ENCODE data around the gene GPR150.
"Not testable (repeated sequence)": the region's sequence is repeated elsewhere in the genome, so short reads cannot be mapped to it uniquely, and the experiment has no call there.

Gene GPR150

GRCh38 chr5:95631991-95632675, 12.2 kb downstream of the GPR150 start:
- DNase-seq = peak; percentile 80
- Mint-ChIP-seq H3K4me1 (peaks cover 30% of the 10 kb centered on the region), H3K4me3 (no peak overlapping the region), H3K27me3 (peaks cover 29% of the 10 kb centered on the region), H3K27ac (peak overlapping the region; percentile 93), H3K9me3 (peaks cover 14% of the 10 kb centered on the region), H3K36me3 (peaks cover 16% of the 10 kb centered on the region)
- CTCF ChIA-PET = interaction anchor here (1.0 to 2.2 kb wide), 4 partner anchors 10 to 128 kb away, joined by 3 to 15 read pairs (median 6); partner anchors contain the start of gene RFESD

GRCh38 chr5:95632942-95633341, 13.1 kb downstream of the GPR150 start:
- peak overlapping the region; percentile 4 for H3K27ac Mint-ChIP-seq
- peaks cover 32% of the 10 kb centered on the region for H3K27me3 Mint-ChIP-seq
- H3K4me1 Mint-ChIP-seq = peaks cover 30% of the 10 kb centered on the region
- CTCF ChIA-PET = interaction anchor here (2.0 kb wide), 1 partner anchor 10 kb away, joined by 9 read pairs; no protein-coding TSS in a partner anchor
- H3K4me3 Mint-ChIP-seq, DNase-seq: not testable (repeated sequence)
- H3K36me3 Mint-ChIP-seq = peaks cover 16% of the 10 kb centered on the region
- peaks cover 14% of the 10 kb centered on the region for H3K9me3 Mint-ChIP-seq

- no peak overlapping the region for H3K4me3 Mint-ChIP-seq
Measured at GRCh38 chr5:95633671-95634070, 13.8 kb downstream of the GPR150 start.

GRCh38 chr5:95634081-95634480, 14.2 kb downstream of the GPR150 start:
- Mint-ChIP-seq H3K4me3 (no peak overlapping the region), H3K27ac (no peak overlapping the region), H3K36me3 (peaks cover 16% of the 10 kb centered on the region), H3K9me3 (peaks cover 14% of the 10 kb centered on the region), H3K27me3 (peaks cover 39% of the 10 kb centered on the region), H3K4me1 (peaks cover 38% of the 10 kb centered on the region)
- DNase-seq = no peak
- CTCF ChIA-PET = interaction anchor here (2.0 kb wide), 1 partner anchor 10 kb away, joined by 7 read pairs; no protein-coding TSS in a partner anchor

More at GRCh38 chr5:95633671-95634070, 13.8 kb downstream of the GPR150 start:
- H3K27me3 Mint-ChIP-seq = peaks cover 35% of the 10 kb centered on the region
- peaks cover 16% of the 10 kb centered on the region for H3K36me3 Mint-ChIP-seq
- H3K9me3 Mint-ChIP-seq = peaks cover 14% of the 10 kb centered on the region
- CTCF ChIA-PET = interaction anchor here (2.0 kb wide), 1 partner anchor 10 kb away, joined by 7 read pairs; no protein-coding TSS in a partner anchor
- DNase-seq = no peak
- H3K27ac Mint-ChIP-seq = peak overlapping the region; percentile 64
- peaks cover 34% of the 10 kb centered on the region for H3K4me1 Mint-ChIP-seq

- peaks cover 10% of the 10 kb centered on the region for H3K4me1 Mint-ChIP-seq
- no peak overlapping the region for H3K27ac Mint-ChIP-seq
- H3K4me3 Mint-ChIP-seq = no peak overlapping the region
- peaks cover 1% of the 10 kb centered on the region for H3K36me3 Mint-ChIP-seq
- no peak for DNase-seq
- H3K27me3 Mint-ChIP-seq = peaks cover 42% of the 10 kb centered on the region
- H3K9me3 Mint-ChIP-seq = peaks cover 1% of the 10 kb centered on the region
- CTCF ChIA-PET = no interaction called here
Measured at GRCh38 chr5:95638632-95639031, 18.7 kb downstream of the GPR150 start.

- no peak overlapping the region for H3K27ac Mint-ChIP-seq
- CTCF ChIA-PET = interaction anchor here (1.2 to 4.8 kb wide), 5 partner anchors 10 to 206 kb away, joined by 3 to 36 read pairs (median 5); no protein-coding TSS in a partner anchor
- H3K4me3 Mint-ChIP-seq = no peak overlapping the region
- peaks cover 35% of the 10 kb centered on the region for H3K4me1 Mint-ChIP-seq
- no peaks in the 10 kb centered on the region for H3K9me3 Mint-ChIP-seq
- H3K27me3 Mint-ChIP-seq = peaks cover 23% of the 10 kb centered on the region
- H3K36me3 Mint-ChIP-seq = no peaks in the 10 kb centered on the region
- DNase-seq = no peak
Measured at GRCh38 chr5:95641741-95642220, 21.9 kb downstream of the GPR150 start.

- Mint-ChIP-seq H3K9me3 (no peaks in the 10 kb centered on the region), H3K27me3 (peaks cover 16% of the 10 kb centered on the region), H3K4me1 (peaks cover 45% of the 10 kb centered on the region), H3K36me3 (no peaks in the 10 kb centered on the region), H3K27ac (no peak overlapping the region), H3K4me3 (no peak overlapping the region)
- CTCF ChIA-PET = interaction anchor here (0.6 to 4.8 kb wide), 9 partner anchors 9 to 211 kb away, joined by 3 to 36 read pairs (median 7); no protein-coding TSS in a partner anchor
- DNase-seq = no peak
Measured at GRCh38 chr5:95643152-95643551, 23.3 kb downstream of the GPR150 start.

- CTCF ChIA-PET = interaction anchor here (0.7 to 4.8 kb wide), 13 partner anchors 10 to 210 kb away, joined by 3 to 36 read pairs (median 6); partner anchors contain the start of gene GLRX
- H3K4me1 Mint-ChIP-seq = peaks cover 42% of the 10 kb centered on the region
- H3K27me3 Mint-ChIP-seq = peaks cover 3% of the 10 kb centered on the region
- peak; percentile 70 for DNase-seq
- no peak overlapping the region for H3K4me3 Mint-ChIP-seq
- no peaks in the 10 kb centered on the region for H3K9me3 Mint-ChIP-seq
- peak overlapping the region; percentile 58 for H3K27ac Mint-ChIP-seq
- H3K36me3 Mint-ChIP-seq = no peaks in the 10 kb centered on the region
Measured at GRCh38 chr5:95644351-95645042, 24.6 kb downstream of the GPR150 start.

- DNase-seq = peak; percentile 21
- not testable (repeated sequence) for H3K9me3 Mint-ChIP-seq, H3K27me3 Mint-ChIP-seq, H3K36me3 Mint-ChIP-seq
- peak overlapping the region; percentile 77 for H3K4me3 Mint-ChIP-seq
- peak overlapping the region; percentile 95 for H3K27ac Mint-ChIP-seq
- H3K4me1 Mint-ChIP-seq = peaks cover 45% of the 10 kb centered on the region
- CTCF ChIA-PET = interaction anchor here (0.7 to 3.3 kb wide), 11 partner anchors 11 to 466 kb away, joined by 3 to 15 read pairs (median 5); partner anchors contain the start of genes ARSK and SKIC3
Measured at GRCh38 chr5:95646226-95646568, 26.3 kb downstream of the GPR150 start.

GRCh38 chr5:95646569-95647431, 26.9 kb downstream of the GPR150 start, which contains the start of gene RFESD:
RFESD (plus strand) TSS chr5:95646777; CDS start chr5:95652272, 5,495 bp downstream.
- peak within 1 kb of the TSS; percentile 77 for H3K4me3 Mint-ChIP-seq
- no peaks in the 10 kb centered on the region for H3K27me3 Mint-ChIP-seq
- H3K36me3 Mint-ChIP-seq = no peaks in the 10 kb centered on the region
- CTCF ChIA-PET = interaction anchor here (0.8 to 3.3 kb wide), 12 partner anchors 9 to 465 kb away, joined by 3 to 15 read pairs (median 4); partner anchors contain the start of genes ARSK and SKIC3
- DNase-seq = peak; percentile 98
- no peaks in the 10 kb centered on the region for H3K9me3 Mint-ChIP-seq
- H3K4me1 Mint-ChIP-seq = peaks cover 45% of the 10 kb centered on the region
- peak within 1 kb of the TSS; percentile 95 for H3K27ac Mint-ChIP-seq

GRCh38 chr5:95647886-95648860, 28.3 kb downstream of the GPR150 start:
- no peak overlapping the region for H3K27ac Mint-ChIP-seq
- CTCF ChIA-PET = interaction anchor here (0.6 to 2.1 kb wide), 6 partner anchors 7 to 200 kb away, joined by 3 to 7 read pairs (median 4); no protein-coding TSS in a partner anchor
- peaks cover 45% of the 10 kb centered on the region for H3K4me1 Mint-ChIP-seq
- peak overlapping the region; percentile 18 for H3K4me3 Mint-ChIP-seq
- H3K27me3 Mint-ChIP-seq = no peaks in the 10 kb centered on the region
- peaks cover 7% of the 10 kb centered on the region for H3K36me3 Mint-ChIP-seq
- DNase-seq = no peak
- no peaks in the 10 kb centered on the region for H3K9me3 Mint-ChIP-seq

- peaks cover 13% of the 10 kb centered on the region for H3K36me3 Mint-ChIP-seq
- H3K9me3 Mint-ChIP-seq = no peaks in the 10 kb centered on the region
- no peak for DNase-seq
- H3K4me1 Mint-ChIP-seq = peaks cover 40% of the 10 kb centered on the region
- no peak overlapping the region for H3K4me3 Mint-ChIP-seq
- CTCF ChIA-PET = no interaction called here
- H3K27ac Mint-ChIP-seq = no peak overlapping the region
- H3K27me3 Mint-ChIP-seq = no peaks in the 10 kb centered on the region
Measured at GRCh38 chr5:95649274-95649673, 29.4 kb downstream of the GPR150 start.
